Breast epithelium (tissue), 3 donors: ENCODE measurements around the gene CYSLTR2.

ENCODE experiments used
- CTCF ChIP-seq, 3 donors: fragments of 450-650 bp; IDR thresholded peaks; one replicate each; pipeline ENCODE4 v1.5.1; 2016 to 2017; ENCODE audit warnings: antibody characterized with exemption in 3 of 3, mild to moderate bottlenecking in 3 of 3, moderate library complexity in 3 of 3
- POLR2A ChIP-seq: fragments of 450-650 bp; IDR thresholded peaks from one replicate; pipeline ENCODE4 v1.6.1; 2016; ENCODE audit warnings: antibody characterized with exemption, mild to moderate bottlenecking, moderate library complexity
- POLR2AphosphoS5 ChIP-seq, 3 donors: sonication (generic); formaldehyde crosslinking; IDR thresholded peaks; one replicate each; pipeline ENCODE4 v1.6.1; 2017; ENCODE audit warnings: antibody characterized with exemption in 3 of 3

GRCh38 chr13:48637601-48638000, 16.1 kb upstream of the CYSLTR2 start:
- TF ChIP-seq POLR2A (no peak), CTCF (IDR thresholded peaks at IDR 0.05) (no peak), POLR2AphosphoS5 (IDR thresholded peaks at IDR 0.05) (no peak)
